Activated naive CD8-positive, alpha-beta T cell (primary cell): Measurements from ENCODE around the gene RAB33B.

ENCODE experiments used
- H3K27ac Mint-ChIP-seq: one replicate; pipeline ENCODE4 v1.8.0; 2021; ENCODE audit warnings: mixed read lengths
- H3K27me3 Mint-ChIP-seq: one replicate; pipeline ENCODE4 v1.8.0; 2021; ENCODE audit warnings: mixed read lengths
- H3K36me3 Mint-ChIP-seq: one replicate; pipeline ENCODE4 v1.8.0; 2021; ENCODE audit warnings: mixed read lengths
- H3K4me1 Mint-ChIP-seq: one replicate; pipeline ENCODE4 v1.8.0; 2021; ENCODE audit warnings: low read depth, mixed read lengths
- H3K4me3 Mint-ChIP-seq: one replicate; pipeline ENCODE4 v1.8.0; 2021; ENCODE audit warnings: mild to moderate bottlenecking, mixed read lengths
- H3K9me3 Mint-ChIP-seq: one replicate; pipeline ENCODE4 v1.8.0; 2021; ENCODE audit warnings: low read depth, mixed read lengths

RAB33B gene

DNA sequence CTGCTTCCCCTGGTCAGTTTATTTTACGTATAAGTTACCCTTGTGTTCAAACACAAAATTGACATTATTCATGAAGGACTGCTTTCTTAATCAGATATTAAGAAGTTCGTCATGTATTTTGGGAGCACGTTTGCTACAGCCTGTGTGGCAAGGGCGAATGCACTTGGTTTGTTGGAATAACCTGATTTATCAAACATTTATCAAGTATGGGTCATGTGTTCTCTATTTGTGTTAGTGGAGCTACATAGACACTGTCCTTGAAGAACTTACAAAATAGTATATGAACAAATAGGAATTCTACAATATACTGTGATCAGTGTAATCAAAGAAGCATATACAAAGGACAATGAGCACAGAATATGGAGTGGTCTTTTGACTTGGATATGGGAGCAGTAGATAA is 22.4 kb downstream of the RAB33B start:
- Mint-ChIP-seq H3K4me3 (no peak overlapping the region), H3K9me3 (peaks cover 7% of the 10 kb centered on the region), H3K27me3 (no peaks in the 10 kb centered on the region), H3K4me1 (no peaks in the 10 kb centered on the region), H3K27ac (no peak overlapping the region), H3K36me3 (peaks cover 19% of the 10 kb centered on the region)

- H3K27ac Mint-ChIP-seq: no peak overlapping the region
- H3K4me3 Mint-ChIP-seq: no peak overlapping the region
- no peaks in the 10 kb centered on the region for H3K27me3 Mint-ChIP-seq
- no peaks in the 10 kb centered on the region for H3K9me3 Mint-ChIP-seq
- H3K36me3 Mint-ChIP-seq: peaks cover 2% of the 10 kb centered on the region
- H3K4me1 Mint-ChIP-seq: no peaks in the 10 kb centered on the region
These were observed 27.5 kb downstream of the RAB33B start for GRCh38 chr4:139481465-139481864.

GRCh38 chr4:139483000-139483399 is 29.1 kb downstream of the RAB33B start:
- H3K4me3 Mint-ChIP-seq: no peak overlapping the region
- no peak overlapping the region for H3K27ac Mint-ChIP-seq
- no peaks in the 10 kb centered on the region for H3K4me1 Mint-ChIP-seq
- no peaks in the 10 kb centered on the region for H3K27me3 Mint-ChIP-seq
- no peaks in the 10 kb centered on the region for H3K9me3 Mint-ChIP-seq
- peaks cover 2% of the 10 kb centered on the region for H3K36me3 Mint-ChIP-seq

- H3K9me3 Mint-ChIP-seq: no peaks in the 10 kb centered on the region
- no peaks in the 10 kb centered on the region for H3K36me3 Mint-ChIP-seq
- H3K27ac Mint-ChIP-seq: no peak overlapping the region
- H3K4me1 Mint-ChIP-seq: no peaks in the 10 kb centered on the region
- no peaks in the 10 kb centered on the region for H3K27me3 Mint-ChIP-seq
- no peak overlapping the region for H3K4me3 Mint-ChIP-seq
These were observed 30.9 kb downstream of the RAB33B start for GRCh38 chr4:139484783-139485311.

DNA sequence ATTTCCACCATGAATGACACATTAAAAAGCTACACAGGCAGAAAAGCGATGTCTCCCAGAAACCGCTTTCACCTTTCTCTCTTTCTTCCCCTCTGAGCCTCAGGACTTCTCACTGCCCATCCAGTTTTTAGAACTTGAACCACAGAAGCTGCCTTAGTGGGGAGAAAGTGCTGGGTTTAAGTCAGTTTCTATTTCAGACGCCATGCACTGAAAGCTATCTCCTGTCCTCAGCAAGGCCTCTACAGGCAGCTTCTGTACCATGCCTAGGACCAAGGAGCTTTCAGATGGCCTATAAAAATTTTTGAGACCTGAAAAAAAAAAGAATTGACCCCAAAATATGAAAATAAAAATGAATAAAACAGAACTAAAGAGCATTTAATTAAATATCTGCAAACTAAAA is 34.5 kb downstream of the RAB33B start:
- peaks cover 3% of the 10 kb centered on the region for H3K27me3 Mint-ChIP-seq
- H3K36me3 Mint-ChIP-seq: peaks cover 2% of the 10 kb centered on the region
- no peak overlapping the region for H3K27ac Mint-ChIP-seq
- H3K9me3 Mint-ChIP-seq: no peaks in the 10 kb centered on the region
- no peaks in the 10 kb centered on the region for H3K4me1 Mint-ChIP-seq
- H3K4me3 Mint-ChIP-seq: no peak overlapping the region

GRCh38 chr4:139489638-139490037 is 35.7 kb downstream of the RAB33B start:
- Mint-ChIP-seq H3K4me1 (no peaks in the 10 kb centered on the region), H3K36me3 (peaks cover 2% of the 10 kb centered on the region), H3K27ac (no peak overlapping the region), H3K4me3 (no peak overlapping the region), H3K9me3 (no peaks in the 10 kb centered on the region), H3K27me3 (peaks cover 3% of the 10 kb centered on the region)

GRCh38 chr4:139492429-139492828 is 38.5 kb downstream of the RAB33B start:
- H3K27me3 Mint-ChIP-seq: peaks cover 5% of the 10 kb centered on the region
- H3K27ac Mint-ChIP-seq: no peak overlapping the region
- H3K4me3 Mint-ChIP-seq: no peak overlapping the region
- peaks cover 2% of the 10 kb centered on the region for H3K36me3 Mint-ChIP-seq
- no peaks in the 10 kb centered on the region for H3K4me1 Mint-ChIP-seq
- no peaks in the 10 kb centered on the region for H3K9me3 Mint-ChIP-seq

- no peak overlapping the region for H3K4me3 Mint-ChIP-seq
- H3K4me1 Mint-ChIP-seq: no peaks in the 10 kb centered on the region
- no peaks in the 10 kb centered on the region for H3K9me3 Mint-ChIP-seq
- peaks cover 2% of the 10 kb centered on the region for H3K36me3 Mint-ChIP-seq
- H3K27me3 Mint-ChIP-seq: peaks cover 5% of the 10 kb centered on the region
- H3K27ac Mint-ChIP-seq: no peak overlapping the region
These were observed 39.3 kb downstream of the RAB33B start for GRCh38 chr4:139493176-139493575.

- H3K36me3 Mint-ChIP-seq: no peaks in the 10 kb centered on the region
- no peaks in the 10 kb centered on the region for H3K9me3 Mint-ChIP-seq
- peaks cover 7% of the 10 kb centered on the region for H3K27me3 Mint-ChIP-seq
- no peak overlapping the region for H3K4me3 Mint-ChIP-seq
- no peaks in the 10 kb centered on the region for H3K4me1 Mint-ChIP-seq
- no peak overlapping the region for H3K27ac Mint-ChIP-seq
These were observed 45.3 kb downstream of the RAB33B start for GRCh38 chr4:139499186-139499585.

DNA sequence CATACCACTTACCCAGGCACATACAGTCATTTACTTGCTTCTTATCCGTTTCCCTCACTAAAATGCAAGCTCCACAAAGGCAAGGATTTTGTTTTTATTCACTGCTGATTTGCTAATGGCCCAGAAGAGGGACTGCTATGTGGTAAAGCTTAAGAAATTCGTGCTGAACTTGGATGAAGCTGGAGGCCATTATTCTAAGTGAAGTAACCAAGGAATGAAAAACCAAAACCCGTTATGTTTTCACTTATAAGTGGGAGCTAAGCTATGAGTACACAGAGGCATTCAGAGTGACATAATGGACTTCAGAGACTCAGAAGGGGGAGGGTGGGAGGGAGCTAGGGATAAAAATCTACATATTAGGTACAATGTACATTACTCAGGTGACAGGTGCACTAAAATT is 47.2 kb downstream of the RAB33B start:
- Mint-ChIP-seq H3K27me3 (peaks cover 6% of the 10 kb centered on the region), H3K4me3 (no peak overlapping the region), H3K9me3 (no peaks in the 10 kb centered on the region), H3K4me1 (no peaks in the 10 kb centered on the region), H3K36me3 (no peaks in the 10 kb centered on the region), H3K27ac (no peak overlapping the region)

- Mint-ChIP-seq H3K27me3 (peaks cover 6% of the 10 kb centered on the region), H3K36me3 (peaks cover under 1% of the 10 kb centered on the region), H3K4me1 (no peaks in the 10 kb centered on the region), H3K27ac (no peak overlapping the region), H3K9me3 (no peaks in the 10 kb centered on the region), H3K4me3 (no peak overlapping the region)
These were observed 47.6 kb downstream of the RAB33B start for GRCh38 chr4:139501527-139501926.

DNA sequence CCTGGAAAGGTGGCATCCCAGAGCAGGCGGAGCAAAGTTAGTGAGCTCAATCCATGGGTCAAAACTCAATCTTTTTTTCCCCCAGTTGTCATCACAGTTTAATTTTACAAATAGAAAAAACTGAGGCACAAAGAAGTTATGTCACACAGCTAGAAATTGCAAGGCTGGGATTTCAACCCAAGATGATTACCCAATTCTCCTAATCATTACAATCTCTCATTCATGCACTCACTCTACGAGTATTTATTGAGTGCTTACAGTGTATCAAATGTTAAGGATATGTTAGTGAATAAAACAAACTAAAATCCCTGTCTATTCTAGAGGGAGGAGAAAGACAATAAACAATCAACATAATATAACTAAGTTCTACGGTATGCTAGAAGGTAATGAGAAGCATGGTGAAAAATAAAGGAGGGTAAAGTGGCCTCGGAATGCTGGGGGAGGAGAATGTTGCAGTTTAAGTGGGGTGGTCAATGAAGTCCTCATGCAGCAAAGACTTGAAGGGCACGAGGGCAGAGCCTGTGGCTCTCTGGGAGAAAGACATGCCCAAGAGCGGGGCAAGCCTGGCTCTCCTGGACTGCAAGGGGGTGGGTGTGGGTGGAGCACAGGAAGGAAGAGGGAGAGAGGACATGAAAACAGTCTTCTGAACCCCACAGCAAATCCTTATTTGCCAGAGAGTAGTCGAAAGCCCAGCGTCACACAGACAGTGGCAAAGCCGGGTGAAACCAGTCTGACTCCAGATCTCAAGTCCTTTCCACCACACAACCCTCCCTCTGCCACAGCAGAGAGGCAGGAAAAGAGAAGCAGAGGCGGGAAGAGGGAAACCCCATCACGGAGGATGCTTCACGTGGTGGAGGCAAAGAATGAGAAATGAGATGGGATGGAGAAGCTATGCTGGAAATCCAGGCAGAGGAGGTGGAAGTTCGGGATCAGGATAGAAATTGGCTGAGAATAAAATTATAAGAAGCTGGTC is 48.3 kb downstream of the RAB33B start:
- Mint-ChIP-seq H3K36me3 (peaks cover 2% of the 10 kb centered on the region), H3K27ac (no peak overlapping the region), H3K9me3 (no peaks in the 10 kb centered on the region), H3K27me3 (peaks cover 6% of the 10 kb centered on the region), H3K4me1 (no peaks in the 10 kb centered on the region), H3K4me3 (no peak overlapping the region)

GRCh38 chr4:139503622-139504166 is 49.8 kb downstream of the RAB33B start:
- Mint-ChIP-seq H3K27me3 (peaks cover 6% of the 10 kb centered on the region), H3K27ac (no peak overlapping the region), H3K4me1 (no peaks in the 10 kb centered on the region), H3K9me3 (no peaks in the 10 kb centered on the region), H3K36me3 (peaks cover 2% of the 10 kb centered on the region), H3K4me3 (no peak overlapping the region)

DNA sequence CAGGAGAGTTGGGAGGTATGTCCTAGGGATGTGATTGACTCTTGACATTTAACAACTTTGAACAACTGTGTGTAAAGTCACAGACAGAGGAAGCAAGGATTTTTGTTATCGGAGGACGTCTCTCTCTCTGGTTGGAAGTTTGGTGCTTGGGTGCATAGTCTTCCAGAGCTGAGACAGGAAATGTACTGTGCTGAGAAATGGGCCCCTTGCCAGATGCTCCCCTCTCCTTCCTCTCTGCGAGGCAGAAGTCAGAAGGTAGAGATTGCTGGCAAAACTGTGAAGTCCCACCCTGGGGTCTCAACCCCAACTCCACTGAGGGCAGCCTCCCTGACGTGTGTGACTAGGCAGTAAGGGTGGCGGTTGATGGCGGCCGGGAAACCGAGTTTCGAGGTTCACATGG is 52.9 kb downstream of the RAB33B start:
- Mint-ChIP-seq H3K27ac (no peak overlapping the region), H3K9me3 (no peaks in the 10 kb centered on the region), H3K36me3 (peaks cover 2% of the 10 kb centered on the region), H3K4me3 (no peak overlapping the region), H3K4me1 (no peaks in the 10 kb centered on the region), H3K27me3 (peaks cover 3% of the 10 kb centered on the region)

- peaks cover 2% of the 10 kb centered on the region for H3K36me3 Mint-ChIP-seq
- H3K27ac Mint-ChIP-seq: no peak overlapping the region
- H3K27me3 Mint-ChIP-seq: no peaks in the 10 kb centered on the region
- H3K4me1 Mint-ChIP-seq: no peaks in the 10 kb centered on the region
- no peaks in the 10 kb centered on the region for H3K9me3 Mint-ChIP-seq
- H3K4me3 Mint-ChIP-seq: no peak overlapping the region
These were observed 54.8 kb downstream of the RAB33B start for GRCh38 chr4:139508581-139509237.
